Temporal lobe (tissue), 2 donors: ENCODE results near the gene KLHL2. TPM values are rescaled to one million over a fixed set of nuclear protein-coding genes. Genes with fewer than 3 reads are reported as not detected.

Experiments used
- small RNA-seq: library from RNA; depleted of rRNA; stranded (forward); fragments of <200 nt; gene quantifications from one replicate; pipeline ENCODE3, GENCODE V24; 2014; ENCODE audit warnings: low replicate concordance
- total RNA-seq: library from RNA; depleted of rRNA; stranded (reverse); fragments of >200 nt; gene quantifications from one replicate; pipeline ENCODE4 v1.2.3, GENCODE V29; 2014

Gene KLHL2
- total RNA-seq, 1 donor from 2014 or later: 51.6 TPM

Small RNAs within 50 kb of the gene (small RNA-seq; reads per million reads assigned to genes)
- gene RNU4-87P: not detected

Other genes with a start within 250 kb of the KLHL2 start
- gene TRIM61, start 229.9 kb upstream of the KLHL2 start, total RNA-seq: 0.98 TPM
- not detected for gene TRIM60, start 175.6 kb upstream of the KLHL2 start, total RNA-seq
- not detected for gene TRIM75, start 153.7 kb upstream of the KLHL2 start, total RNA-seq
- 7.1 TPM for gene TMEM192, start 94.7 kb upstream of the KLHL2 start, total RNA-seq
- gene MSMO1, start 120.1 kb downstream of the KLHL2 start, total RNA-seq: 357 TPM
- gene CPE, start 171.4 kb downstream of the KLHL2 start, total RNA-seq: 349 TPM